ENCODE results near the gene ATAD2B. TPM values are rescaled to one million over a fixed set of nuclear protein-coding genes. Genes with fewer than 3 reads are reported as not detected.

ATAD2B gene
- total RNA-seq, 2 donors from 2014 or later = 11.6 to 12.4 TPM

DNA sequence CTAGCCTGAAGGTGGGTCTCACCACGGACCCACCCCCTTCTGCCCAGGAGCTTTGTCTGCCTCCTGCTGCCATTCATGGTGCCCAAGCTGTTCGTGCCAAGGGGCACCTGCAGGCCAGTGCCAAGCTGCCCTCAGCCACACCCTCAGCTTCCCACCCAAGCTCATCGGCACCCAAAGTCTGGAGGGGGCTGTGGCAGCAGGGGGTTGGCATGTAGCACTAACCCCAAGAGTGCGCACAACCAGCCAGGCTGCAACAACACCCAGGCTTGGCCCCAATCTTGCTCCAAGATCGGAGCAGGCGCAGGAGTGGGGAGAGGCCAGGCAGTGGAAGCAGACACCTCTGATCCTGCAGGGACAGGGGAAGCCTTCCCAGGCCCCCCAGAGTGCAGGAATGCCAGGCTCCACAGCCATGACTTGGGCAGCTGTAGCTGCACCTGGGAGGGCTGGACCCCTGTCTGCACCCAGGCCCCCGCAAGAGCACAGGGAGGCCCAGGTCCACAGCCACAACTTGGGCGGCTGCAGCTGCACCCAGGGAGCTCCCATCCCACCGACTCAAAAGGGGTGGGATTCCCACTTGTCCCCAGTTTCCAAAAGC, 89.9 kb downstream of the ATAD2B start:
- no peaks in the 10 kb centered on the region for H3K4me1 Mint-ChIP-seq
- no peaks in the 10 kb centered on the region for H3K27me3 Mint-ChIP-seq
- H3K4me3 Mint-ChIP-seq = no peak overlapping the region
- H3K36me3 Mint-ChIP-seq (ENCODE audit: low read depth) = peaks cover 11% of the 10 kb centered on the region
- H3K27ac Mint-ChIP-seq = no peak overlapping the region
- ATAC-seq (replicated peaks) = no peak
- H3K9me3 Mint-ChIP-seq = no peaks in the 10 kb centered on the region

GRCh38 chr2:23836505-23836904, 90.4 kb downstream of the ATAD2B start:
- Mint-ChIP-seq H3K36me3 (ENCODE audit: low read depth) (peaks cover 6% of the 10 kb centered on the region), H3K27ac (no peak overlapping the region), H3K4me3 (no peak overlapping the region), H3K9me3 (no peaks in the 10 kb centered on the region), H3K27me3 (no peaks in the 10 kb centered on the region), H3K4me1 (no peaks in the 10 kb centered on the region)
- no peak for ATAC-seq (replicated peaks)

- Mint-ChIP-seq H3K9me3 (no peaks in the 10 kb centered on the region), H3K27ac (no peak overlapping the region), H3K36me3 (ENCODE audit: low read depth) (peaks cover 6% of the 10 kb centered on the region), H3K27me3 (no peaks in the 10 kb centered on the region), H3K4me3 (no peak overlapping the region), H3K4me1 (no peaks in the 10 kb centered on the region)
- no peak for ATAC-seq (replicated peaks)
Measured at GRCh38 chr2:23835988-23836387, 90.9 kb downstream of the ATAD2B start.

DNA sequence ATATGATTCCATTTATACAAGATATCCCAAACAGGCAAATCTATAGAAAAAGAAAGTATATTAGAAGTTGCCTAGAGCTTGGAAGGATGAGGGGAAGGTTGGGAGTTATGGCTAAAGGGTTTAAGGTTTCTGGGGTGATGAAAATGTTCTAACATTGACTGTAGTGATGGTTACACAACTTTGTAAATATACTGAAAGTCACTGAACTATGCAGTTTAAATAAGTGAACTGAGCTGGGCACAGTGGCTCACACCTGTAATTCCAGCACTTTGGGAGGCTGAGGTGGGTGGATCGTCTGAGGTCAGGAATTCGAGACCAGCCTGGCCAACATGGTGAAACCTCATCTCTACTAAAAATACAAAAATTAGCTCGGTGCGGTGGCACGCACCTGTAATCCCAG, 91.5 kb downstream of the ATAD2B start:
- no peak for ATAC-seq (replicated peaks)
- no peaks in the 10 kb centered on the region for H3K4me1 Mint-ChIP-seq

GRCh38 chr2:23828986-23829385, 97.9 kb downstream of the ATAD2B start:
- ATAC-seq (replicated peaks) = no peak
- no peak overlapping the region for H3K4me3 Mint-ChIP-seq
- H3K36me3 Mint-ChIP-seq (ENCODE audit: low read depth) = peaks cover 11% of the 10 kb centered on the region
- no peak overlapping the region for H3K27ac Mint-ChIP-seq
- no peaks in the 10 kb centered on the region for H3K9me3 Mint-ChIP-seq
- no peaks in the 10 kb centered on the region for H3K4me1 Mint-ChIP-seq
- no peaks in the 10 kb centered on the region for H3K27me3 Mint-ChIP-seq

More for the DNA sequence above, 91.5 kb downstream of the ATAD2B start:
- Mint-ChIP-seq H3K9me3 (no peaks in the 10 kb centered on the region), H3K4me3 (no peak overlapping the region), H3K27ac (no peak overlapping the region), H3K36me3 (ENCODE audit: low read depth) (peaks cover 6% of the 10 kb centered on the region), H3K27me3 (no peaks in the 10 kb centered on the region)

DNA sequence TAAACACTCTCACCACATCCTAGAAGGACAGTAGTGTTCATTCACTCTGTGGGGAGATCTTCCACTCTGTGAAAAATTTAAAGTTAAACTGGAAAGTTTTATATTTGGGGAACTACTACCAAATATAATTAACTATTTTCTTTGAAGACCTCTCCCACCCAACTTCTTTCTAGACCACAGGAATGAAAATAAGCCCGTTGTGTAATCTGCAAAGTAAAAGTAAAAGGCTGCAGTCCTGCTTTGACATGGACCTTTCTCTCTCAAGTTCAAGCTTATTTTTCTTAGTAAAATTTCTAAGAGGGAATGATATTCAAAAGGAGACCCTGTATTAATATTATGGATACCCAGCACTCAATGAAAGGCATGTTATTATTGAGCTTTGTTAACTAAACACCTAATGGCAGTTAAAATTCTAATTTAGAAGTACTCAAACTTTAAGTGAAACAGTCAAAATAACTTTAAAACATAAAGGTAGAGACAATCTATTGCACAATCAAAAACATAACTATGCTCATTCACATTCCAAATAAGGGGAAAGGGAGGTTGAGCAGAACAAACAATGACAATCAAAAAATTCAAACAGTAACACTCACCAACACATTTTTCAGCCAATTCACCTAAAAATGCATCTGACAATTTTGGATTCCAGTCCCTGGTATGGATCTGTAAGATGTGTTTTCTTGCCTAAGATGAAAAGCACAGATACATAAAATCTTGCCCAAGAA, 98.5 kb downstream of the ATAD2B start:
- Mint-ChIP-seq H3K27me3 (no peaks in the 10 kb centered on the region), H3K4me1 (no peaks in the 10 kb centered on the region), H3K36me3 (ENCODE audit: low read depth) (peaks cover 13% of the 10 kb centered on the region), H3K27ac (no peak overlapping the region), H3K4me3 (no peak overlapping the region), H3K9me3 (no peaks in the 10 kb centered on the region)
- ATAC-seq (replicated peaks) = no peak

DNA sequence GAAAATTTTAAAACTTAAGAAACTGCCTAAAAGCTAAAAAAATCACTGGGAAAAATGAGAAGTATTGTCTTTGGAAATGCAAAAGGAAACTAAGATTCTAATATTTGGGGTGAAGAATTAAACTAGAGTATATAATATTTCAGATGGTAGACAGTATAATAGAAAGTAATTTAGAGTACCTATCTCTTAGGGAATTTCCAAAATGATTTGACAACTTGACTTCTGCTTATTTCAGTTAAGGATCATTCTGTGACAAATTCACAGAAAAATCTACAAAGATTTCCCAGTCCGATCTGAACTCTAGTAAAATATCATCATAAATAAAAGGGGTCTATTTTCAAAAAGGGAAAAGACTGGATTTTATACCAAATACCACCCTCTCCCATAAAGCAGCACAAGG, 99.6 kb downstream of the ATAD2B start:
- peaks cover 20% of the 10 kb centered on the region for H3K36me3 Mint-ChIP-seq (ENCODE audit: low read depth)
- no peak overlapping the region for H3K4me3 Mint-ChIP-seq
- ATAC-seq (replicated peaks) = no peak
- no peaks in the 10 kb centered on the region for H3K4me1 Mint-ChIP-seq
- H3K9me3 Mint-ChIP-seq = no peaks in the 10 kb centered on the region
- no peaks in the 10 kb centered on the region for H3K27me3 Mint-ChIP-seq
- H3K27ac Mint-ChIP-seq = peak overlapping the region; percentile 24

- Mint-ChIP-seq H3K9me3 (no peaks in the 10 kb centered on the region), H3K36me3 (ENCODE audit: low read depth) (peaks cover 22% of the 10 kb centered on the region), H3K4me1 (no peaks in the 10 kb centered on the region), H3K27ac (no peak overlapping the region), H3K4me3 (no peak overlapping the region), H3K27me3 (no peaks in the 10 kb centered on the region)
- ATAC-seq (replicated peaks) = no peak
Measured at GRCh38 chr2:23826771-23827170, 100.2 kb downstream of the ATAD2B start.

DNA sequence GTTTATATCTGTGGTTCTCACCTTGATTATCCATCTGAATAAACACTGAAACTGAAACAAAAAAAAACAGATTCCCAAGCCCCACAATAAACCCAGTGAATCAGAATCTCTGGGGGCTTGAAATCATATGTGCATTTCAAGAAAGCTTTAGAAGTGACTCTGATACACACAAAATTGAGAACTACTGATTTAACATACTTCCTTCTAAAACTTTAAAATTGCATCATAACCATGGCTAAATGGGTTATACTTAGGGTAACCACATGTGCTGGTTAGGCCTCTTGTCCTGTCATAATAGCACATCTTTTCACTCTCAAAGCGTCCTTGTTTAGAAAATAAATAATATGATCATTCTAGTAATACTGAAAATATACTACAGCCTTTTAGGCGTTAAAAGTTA, 100.9 kb downstream of the ATAD2B start:
- peaks cover 22% of the 10 kb centered on the region for H3K36me3 Mint-ChIP-seq (ENCODE audit: low read depth)
- H3K27ac Mint-ChIP-seq = no peak overlapping the region
- ATAC-seq (replicated peaks) = no peak
- no peak overlapping the region for H3K4me3 Mint-ChIP-seq
- H3K27me3 Mint-ChIP-seq = no peaks in the 10 kb centered on the region
- no peaks in the 10 kb centered on the region for H3K9me3 Mint-ChIP-seq
- no peaks in the 10 kb centered on the region for H3K4me1 Mint-ChIP-seq

- peak; percentile 46 for ATAC-seq (replicated peaks)
Measured at GRCh38 chr2:23824777-23825212, 102.1 kb downstream of the ATAD2B start.

DNA sequence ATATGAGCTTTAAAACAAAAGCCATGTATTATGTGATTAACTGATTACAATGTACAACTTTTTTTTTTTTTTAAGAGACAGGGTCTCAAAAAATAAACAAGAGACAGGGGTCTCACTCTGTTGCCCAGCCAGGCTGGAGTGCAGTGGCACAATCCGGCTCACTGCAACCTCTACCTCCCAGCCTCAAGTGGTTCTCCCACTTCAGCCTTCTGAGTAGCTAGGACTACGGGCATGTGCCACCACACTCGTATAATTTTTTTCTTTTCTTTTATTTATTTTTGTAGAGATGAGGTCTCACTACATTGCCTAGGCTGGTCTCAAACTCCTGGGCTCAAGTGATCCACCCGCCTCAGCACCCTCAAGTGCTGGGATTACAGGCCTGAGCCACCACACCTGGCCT, 103.1 kb downstream of the ATAD2B start:
- H3K9me3 Mint-ChIP-seq = no peaks in the 10 kb centered on the region
- H3K27ac Mint-ChIP-seq = no peak overlapping the region
- no peaks in the 10 kb centered on the region for H3K27me3 Mint-ChIP-seq
- ATAC-seq (replicated peaks) = no peak
- H3K4me1 Mint-ChIP-seq = no peaks in the 10 kb centered on the region
- peaks cover 27% of the 10 kb centered on the region for H3K36me3 Mint-ChIP-seq (ENCODE audit: low read depth)
- H3K4me3 Mint-ChIP-seq = no peak overlapping the region

More at GRCh38 chr2:23824777-23825212, 102.1 kb downstream of the ATAD2B start:
- no peak overlapping the region for H3K4me3 Mint-ChIP-seq
- no peaks in the 10 kb centered on the region for H3K4me1 Mint-ChIP-seq
- H3K36me3 Mint-ChIP-seq (ENCODE audit: low read depth) = peaks cover 27% of the 10 kb centered on the region
- no peak overlapping the region for H3K27ac Mint-ChIP-seq
- H3K27me3 Mint-ChIP-seq = no peaks in the 10 kb centered on the region
- no peaks in the 10 kb centered on the region for H3K9me3 Mint-ChIP-seq

- no peak overlapping the region for H3K4me3 Mint-ChIP-seq
- H3K27ac Mint-ChIP-seq = no peak overlapping the region
- H3K27me3 Mint-ChIP-seq = no peaks in the 10 kb centered on the region
- H3K36me3 Mint-ChIP-seq (ENCODE audit: low read depth) = peaks cover 48% of the 10 kb centered on the region
- H3K9me3 Mint-ChIP-seq = no peaks in the 10 kb centered on the region
- no peak for ATAC-seq (replicated peaks)
- no peaks in the 10 kb centered on the region for H3K4me1 Mint-ChIP-seq
Measured at GRCh38 chr2:23814963-23815362, 112.0 kb downstream of the ATAD2B start.

GRCh38 chr2:23813438-23813837, 113.5 kb downstream of the ATAD2B start:
- Mint-ChIP-seq H3K9me3 (no peaks in the 10 kb centered on the region), H3K36me3 (ENCODE audit: low read depth) (peaks cover 63% of the 10 kb centered on the region), H3K4me1 (no peaks in the 10 kb centered on the region), H3K4me3 (no peak overlapping the region), H3K27ac (no peak overlapping the region), H3K27me3 (no peaks in the 10 kb centered on the region)
- no peak for ATAC-seq (replicated peaks)

- Mint-ChIP-seq H3K36me3 (ENCODE audit: low read depth) (peaks cover 60% of the 10 kb centered on the region), H3K9me3 (no peaks in the 10 kb centered on the region), H3K4me3 (no peak overlapping the region), H3K4me1 (no peaks in the 10 kb centered on the region), H3K27ac (no peak overlapping the region), H3K27me3 (no peaks in the 10 kb centered on the region)
- peak; percentile 59 for ATAC-seq (replicated peaks)
Measured at GRCh38 chr2:23809150-23809549, 117.8 kb downstream of the ATAD2B start.

GRCh38 chr2:23806665-23807249, 120.2 kb downstream of the ATAD2B start:
- no peak overlapping the region for H3K4me3 Mint-ChIP-seq
- H3K27me3 Mint-ChIP-seq = no peaks in the 10 kb centered on the region
- no peak for ATAC-seq (replicated peaks)
- H3K4me1 Mint-ChIP-seq = no peaks in the 10 kb centered on the region
- peaks cover 50% of the 10 kb centered on the region for H3K36me3 Mint-ChIP-seq (ENCODE audit: low read depth)
- no peak overlapping the region for H3K27ac Mint-ChIP-seq
- H3K9me3 Mint-ChIP-seq = no peaks in the 10 kb centered on the region
